Measurements from ENCODE around the gene HEPACAM.

GRCh38 chr11:124877910-124878758, 57.7 kb downstream of the HEPACAM start:
- TF ChIP-seq, protein P1, sequence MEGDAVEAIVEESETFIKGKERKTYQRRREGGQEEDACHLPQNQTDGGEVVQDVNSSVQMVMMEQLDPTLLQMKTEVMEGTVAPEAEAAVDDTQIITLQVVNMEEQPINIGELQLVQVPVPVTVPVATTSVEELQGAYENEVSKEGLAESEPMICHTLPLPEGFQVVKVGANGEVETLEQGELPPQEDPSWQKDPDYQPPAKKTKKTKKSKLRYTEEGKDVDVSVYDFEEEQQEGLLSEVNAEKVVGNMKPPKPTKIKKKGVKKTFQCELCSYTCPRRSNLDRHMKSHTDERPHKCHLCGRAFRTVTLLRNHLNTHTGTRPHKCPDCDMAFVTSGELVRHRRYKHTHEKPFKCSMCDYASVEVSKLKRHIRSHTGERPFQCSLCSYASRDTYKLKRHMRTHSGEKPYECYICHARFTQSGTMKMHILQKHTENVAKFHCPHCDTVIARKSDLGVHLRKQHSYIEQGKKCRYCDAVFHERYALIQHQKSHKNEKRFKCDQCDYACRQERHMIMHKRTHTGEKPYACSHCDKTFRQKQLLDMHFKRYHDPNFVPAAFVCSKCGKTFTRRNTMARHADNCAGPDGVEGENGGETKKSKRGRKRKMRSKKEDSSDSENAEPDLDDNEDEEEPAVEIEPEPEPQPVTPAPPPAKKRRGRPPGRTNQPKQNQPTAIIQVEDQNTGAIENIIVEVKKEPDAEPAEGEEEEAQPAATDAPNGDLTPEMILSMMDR (IDR thresholded peaks at IDR 0.05), result no peak
- no peak for TF ChIP-seq POLR2AphosphoS5 (IDR thresholded peaks at IDR 0.05)

All from upper lobe of left lung (tissue), 4 donors.